Panc1 (cell line): ENCODE results near the gene TTLL5.

Source experiments
- CTCF ChIP-seq: fragments of 450-650 bp; IDR thresholded peaks from 2 replicates; pipeline ENCODE4 v1.5.1; 2017; ENCODE audit warnings: mild to moderate bottlenecking
- POLR2AphosphoS5 ChIP-seq: IDR thresholded peaks from 2 replicates; pipeline ENCODE4 v1.6.1; 2012; ENCODE audit warnings: mild to moderate bottlenecking, low read depth, low read length, moderate library complexity
- REST ChIP-seq, 2 experiments: IDR thresholded peaks; 2 replicates each; pipeline ENCODE4 v1.6.1; 2011 to 2012; ENCODE audit warnings: low read depth in 2 of 2, control low read depth in 1 of 2, low read length in 1 of 2, mild to moderate bottlenecking in 1 of 2, moderate library complexity in 1 of 2; ENCODE audit not compliant: insufficient read depth in 1 of 2
- SIN3A ChIP-seq: IDR thresholded peaks from 2 replicates; pipeline ENCODE4 v1.6.1; 2012; ENCODE audit warnings: low read depth, mild to moderate bottlenecking, low read length, moderate library complexity, borderline replicate concordance; ENCODE audit not compliant: insufficient read depth
- TCF7L2 ChIP-seq: IDR thresholded peaks from 2 replicates; pipeline ENCODE4 v1.6.1; 2011; ENCODE audit warnings: mild to moderate bottlenecking, low read depth, low read length, inconsistent platforms

- TF ChIP-seq CTCF, result no peak
- TF ChIP-seq POLR2AphosphoS5, result no peak
- no peak for TF ChIP-seq TCF7L2
- no peak for TF ChIP-seq REST (IDR thresholded peaks at IDR 0.05; ENCODE audit: insufficient read depth in 1 of 2, low read depth in 2 of 2, low read length in 1 of 2)
- no peak for TF ChIP-seq SIN3A
These were observed 256.9 kb downstream of the TTLL5 start for GRCh38 chr14:75917946-75918335.
